Measurements from ENCODE around the gene XYLT1.
A peak's percentile ranks its signal among the peaks of the same experiment; 100 is the strongest.

Gene XYLT1

GRCh38 chr16:17228048-17228707 is 242.6 kb downstream of the XYLT1 start:
- no peak for DNase-seq
- Histone ChIP-seq H3K4me1 (peaks cover 0 to 20% (median 10%) of the 10 kb centered on the region in 4 donors), H3K36me3 (no peaks in the 10 kb centered on the region), H3K27me3 (no peaks in the 10 kb centered on the region), H3K4me3 (no peak overlapping the region), H3K9me3 (no peaks in the 10 kb centered on the region), H3K27ac (no peak overlapping the region)
- no peak for TF ChIP-seq CTCF (IDR thresholded peaks at IDR 0.05)
- intact Hi-C loops (cut with DNase I; ENCODE audit: low total_unique reads) = no loop called here

- intact Hi-C loops (cut with DNase I; ENCODE audit: low total_unique reads) = no loop called here
- Histone ChIP-seq H3K27me3 (no peaks in the 10 kb centered on the region), H3K9me3 (no peaks in the 10 kb centered on the region), H3K4me3 (no peak overlapping the region), H3K36me3 (no peaks in the 10 kb centered on the region), H3K4me1 (peaks cover 0 to 20% (median 10%) of the 10 kb centered on the region in 4 donors), H3K27ac (no peak overlapping the region)
- TF ChIP-seq CTCF (IDR thresholded peaks at IDR 0.05) = no peak
- no peak for DNase-seq
Observed at GRCh38 chr16:17227278-17227677, 243.5 kb downstream of the XYLT1 start.

- Histone ChIP-seq H3K27me3 (no peaks in the 10 kb centered on the region), H3K9me3 (no peaks in the 10 kb centered on the region), H3K36me3 (no peaks in the 10 kb centered on the region), H3K27ac (peak overlapping the region; percentile 49 to 70), H3K4me1 (peaks cover 0 to 20% (median 10%) of the 10 kb centered on the region in 4 donors), H3K4me3 (no peak overlapping the region)
- DNase-seq = no peak
- intact Hi-C loops (cut with DNase I; ENCODE audit: low total_unique reads) = no loop called here
- no peak for TF ChIP-seq CTCF (IDR thresholded peaks at IDR 0.05)
Observed at GRCh38 chr16:17225541-17225940, 245.2 kb downstream of the XYLT1 start.

GRCh38 chr16:17224879-17225281 is 245.9 kb downstream of the XYLT1 start:
- no peaks in the 10 kb centered on the region for H3K36me3 ChIP-seq
- intact Hi-C loops (cut with DNase I; ENCODE audit: low total_unique reads) = no loop called here
- no peak overlapping the region for H3K4me3 ChIP-seq
- TF ChIP-seq CTCF (IDR thresholded peaks at IDR 0.05) = no peak
- no peaks in the 10 kb centered on the region for H3K27me3 ChIP-seq
- peak overlapping the region; percentile 49 to 70 for H3K27ac ChIP-seq
- H3K9me3 ChIP-seq = no peaks in the 10 kb centered on the region
- H3K4me1 ChIP-seq = peaks cover 0 to 20% (median 10%) of the 10 kb centered on the region in 4 donors
- peak; percentile 72 to 90 for DNase-seq

GRCh38 chr16:17224350-17224749 is 246.4 kb downstream of the XYLT1 start:
- TF ChIP-seq CTCF (IDR thresholded peaks at IDR 0.05) = no peak
- intact Hi-C loops (cut with DNase I; ENCODE audit: low total_unique reads) = no loop called here
- Histone ChIP-seq H3K4me3 (no peak overlapping the region), H3K27ac (peak overlapping the region; percentile 42 to 70), H3K4me1 (peaks cover 0 to 20% (median 10%) of the 10 kb centered on the region in 4 donors), H3K27me3 (no peaks in the 10 kb centered on the region), H3K9me3 (no peaks in the 10 kb centered on the region), H3K36me3 (no peaks in the 10 kb centered on the region)
- no peak for DNase-seq

All from tibial artery (tissue), 4 donors.